CD4-positive, alpha-beta T cell (primary cell): ENCODE data around the gene AKAP17A. TPM values are rescaled to one million over a fixed set of nuclear protein-coding genes. Genes with fewer than 3 reads are reported as not detected.
A peak's percentile ranks its signal among the peaks of the same experiment; 100 is the strongest.

Experiments used
- ATAC-seq: fragments of 200-7000 bp; cut with Tn5 transposase; one replicate; pipeline ENCODE4 v1.10.0; 2022; ENCODE audit warnings: mild to moderate bottlenecking; ENCODE audit not compliant: poor library complexity
- CTCF ChIA-PET: fragments of 350-600 bp; sonication (Branson Sonifier 250); formaldehyde crosslinking; loops from one replicate; lab custom pipeline; 2021; ENCODE audit warnings: antibody characterized with exemption, inconsistent platforms; lab: Charles Lee
- POLR2A ChIA-PET: fragments of 350-600 bp; sonication (Branson Sonifier 250); formaldehyde crosslinking; loops from one replicate; lab custom pipeline; 2021; ENCODE audit warnings: antibody characterized with exemption, inconsistent platforms; lab: Charles Lee
- DNase-seq, 14 experiments: peaks; one replicate each; pipeline ENCODE4 v3.0.0-alpha.2; 2013 to 2020; ENCODE audit warnings: mixed read lengths in 2 of 14
- H3K27ac ChIP-seq, 2 donors: one replicate each; pipeline versions ENCODE4 v1.5.1 to v1.7.0; 2013; ENCODE audit warnings: low read length in 2 of 2, low read depth in 1 of 2, mild to moderate bottlenecking in 1 of 2
- H3K27me3 ChIP-seq, 2 experiments: 1 replicate in 1 of 2; 2 replicates in 1 of 2; pipeline versions ENCODE4 v1.6.1 to v1.7.0; 2013; ENCODE audit warnings: low read length in 2 of 2, control low read depth in 1 of 2, mild to moderate bottlenecking in 1 of 2, moderate library complexity in 1 of 2; ENCODE audit not compliant: insufficient read depth in 2 of 2, control insufficient read depth in 1 of 2
- H3K36me3 ChIP-seq: one replicate; pipeline ENCODE4 v1.6.1; 2013; ENCODE audit warnings: low read length, control low read depth; ENCODE audit not compliant: insufficient read depth
- H3K4me1 ChIP-seq: one replicate; pipeline ENCODE4 v1.6.1; 2013; ENCODE audit warnings: low read length, control low read depth; ENCODE audit not compliant: insufficient read depth
- H3K4me3 ChIP-seq: one replicate; pipeline ENCODE4 v1.5.1; 2013; ENCODE audit warnings: mild to moderate bottlenecking, low read length, moderate library complexity
- H3K9me3 ChIP-seq, 2 experiments: 1 replicate in 1 of 2; 2 replicates in 1 of 2; pipeline versions ENCODE4 v1.6.1 to v1.7.0; 2013; ENCODE audit warnings: low read length in 2 of 2, mild to moderate bottlenecking in 2 of 2, control low read depth in 1 of 2, moderate library complexity in 1 of 2; ENCODE audit not compliant: control insufficient read depth in 1 of 2, insufficient read depth in 1 of 2
- H3K27ac Mint-ChIP-seq: one replicate; pipeline ENCODE4 v1.8.0; 2020; ENCODE audit warnings: mixed read lengths
- H3K27me3 Mint-ChIP-seq: one replicate; pipeline ENCODE4 v1.8.0; 2021; ENCODE audit warnings: mixed read lengths
- H3K36me3 Mint-ChIP-seq: one replicate; pipeline ENCODE4 v1.8.0; 2021; ENCODE audit warnings: low read depth, mixed read lengths
- H3K4me1 Mint-ChIP-seq: one replicate; pipeline ENCODE4 v1.8.0; 2021; ENCODE audit warnings: low read depth, mixed read lengths
- H3K4me3 Mint-ChIP-seq: one replicate; pipeline ENCODE4 v1.8.0; 2020; ENCODE audit warnings: mild to moderate bottlenecking, mixed read lengths
- H3K9me3 Mint-ChIP-seq: one replicate; pipeline ENCODE4 v1.8.0; 2020; ENCODE audit warnings: mixed read lengths
- CTCF ChIP-seq: fragments of 200-600 bp; IDR thresholded peaks from one replicate; pipeline ENCODE4 v1.8.0; 2022; ENCODE audit warnings: antibody characterized with exemption, mild to moderate bottlenecking
- intact Hi-C, 2 experiments: fragments of 100-400 bp; cut with DNase I in 1 of 2; cut with micrococcal nuclease in 1 of 2; formaldehyde crosslinking; loops; one replicate each; pipeline versions ENCODE4 v1.15.1 to v1.9.0; 2023 to 2025; cut with DNase I, micrococcal nuclease
- total RNA-seq, 174 experiments: library from RNA in 2 of 174; stranded (reverse) in 2 of 174; gene quantifications; one replicate each; pipeline ENCODE4 v1.2.3 and lab custom pipeline; 2021 to 2026

The AKAP17A gene
- total RNA-seq, 2 experiments from 2014 or later, result 143 to 149 TPM

- no peaks in the 10 kb centered on the region for H3K9me3 ChIP-seq
- no peaks in the 10 kb centered on the region for H3K27me3 Mint-ChIP-seq
- ChIA-PET CTCF (no interaction called here), POLR2A (no interaction called here)
- H3K27ac Mint-ChIP-seq, result no peak overlapping the region
- peak overlapping the region; percentile 2 to 23 for H3K27ac ChIP-seq
- intact Hi-C loops, result loop anchor here in 1 of 2 experiments (2.0 kb wide), 2 partner anchors 23 to 41 kb away; partner anchors contain the start of gene P2RY8
- H3K36me3 ChIP-seq, result no peaks in the 10 kb centered on the region
- no peak for DNase-seq
- H3K4me3 ChIP-seq, result no peak overlapping the region
- no peaks in the 10 kb centered on the region for H3K27me3 ChIP-seq
- peaks cover 47% of the 10 kb centered on the region for H3K4me1 ChIP-seq
- no peak for TF ChIP-seq CTCF
- H3K4me1 Mint-ChIP-seq, result peaks cover 12% of the 10 kb centered on the region
- H3K36me3 Mint-ChIP-seq, result no peaks in the 10 kb centered on the region
- no peak for ATAC-seq
- H3K4me3 Mint-ChIP-seq, result no peak overlapping the region
- H3K9me3 Mint-ChIP-seq, result no peaks in the 10 kb centered on the region
Observed at GRCh38 chrX:1577845-1578244, 13.6 kb upstream of the AKAP17A start.

- no peaks in the 10 kb centered on the region for H3K36me3 Mint-ChIP-seq
- Histone ChIP-seq H3K27me3 (no peaks in the 10 kb centered on the region), H3K27ac (peak overlapping the region; percentile 2 to 23), H3K36me3 (no peaks in the 10 kb centered on the region), H3K9me3 (no peaks in the 10 kb centered on the region), H3K4me3 (no peak overlapping the region), H3K4me1 (peaks cover 54% of the 10 kb centered on the region)
- H3K4me3 Mint-ChIP-seq, result no peak overlapping the region
- POLR2A ChIA-PET, result no interaction called here
- ATAC-seq, result no peak
- no peaks in the 10 kb centered on the region for H3K27me3 Mint-ChIP-seq
- TF ChIP-seq CTCF, result no peak
- H3K4me1 Mint-ChIP-seq, result peaks cover 19% of the 10 kb centered on the region
- intact Hi-C loops, result no loop called here
- H3K27ac Mint-ChIP-seq, result no peak overlapping the region
- no peaks in the 10 kb centered on the region for H3K9me3 Mint-ChIP-seq
- CTCF ChIA-PET, result no interaction called here
- no peak for DNase-seq
Observed at GRCh38 chrX:1578511-1579173, 12.8 kb upstream of the AKAP17A start.

GRCh38 chrX:1581132-1581531, 10.3 kb upstream of the AKAP17A start:
- H3K27me3 ChIP-seq, result no peaks in the 10 kb centered on the region
- peak overlapping the region; percentile 74 for H3K27ac Mint-ChIP-seq
- DNase-seq, result peak; percentile 44 to 86 (median 65)
- intact Hi-C loops, result loop anchor here (1.0 to 2.0 kb wide), 2 partner anchors 46 to 127 kb away; no protein-coding TSS in a partner anchor
- H3K4me3 ChIP-seq, result no peak overlapping the region
- H3K4me1 ChIP-seq, result peaks cover 53% of the 10 kb centered on the region
- ChIA-PET POLR2A (no interaction called here), CTCF (no interaction called here)
- H3K36me3 Mint-ChIP-seq, result no peaks in the 10 kb centered on the region
- no peaks in the 10 kb centered on the region for H3K27me3 Mint-ChIP-seq
- H3K4me1 Mint-ChIP-seq, result peaks cover 19% of the 10 kb centered on the region
- H3K36me3 ChIP-seq, result no peaks in the 10 kb centered on the region
- no peaks in the 10 kb centered on the region for H3K9me3 Mint-ChIP-seq
- peak overlapping the region; percentile 66 for H3K4me3 Mint-ChIP-seq
- TF ChIP-seq CTCF, result peak; percentile 72
- no peak overlapping the region for H3K27ac ChIP-seq
- H3K9me3 ChIP-seq, result no peaks in the 10 kb centered on the region
- peak; percentile 83 for ATAC-seq
